GM23338 (cell line): ENCODE data around the gene CNTNAP4. TPM values are rescaled to one million over a fixed set of nuclear protein-coding genes. Genes with fewer than 3 reads are reported as not detected.

Experiments
- ATAC-seq: fragments of 200-7000 bp; cut with Tn5 transposase; 3 replicates; pipeline ENCODE4 v1.9.1; 2020
- DNase-seq: peaks from one replicate; pipeline ENCODE4 v3.0.0-alpha.2; 2015; ENCODE audit warnings: low spot score
- H2AFZ ChIP-seq: fragments of 200-600 bp; sonication (generic); 2 replicates; pipeline ENCODE4 v1.8.0; 2016; ENCODE audit warnings: antibody characterized with exemption, mild to moderate bottlenecking, moderate library complexity
- H3F3A ChIP-seq: fragments of 200-600 bp; sonication (generic); replicated peaks from 2 replicates; pipeline ENCODE4 v1.8.0; 2017; ENCODE audit warnings: antibody characterized with exemption, mixed run types, low read depth
- H3K27ac ChIP-seq: fragments of 200-600 bp; sonication (generic); 2 replicates; pipeline ENCODE4 v1.6.1; 2016; ENCODE audit warnings: low read depth
- H3K27me3 ChIP-seq: fragments of 200-600 bp; sonication (generic); 2 replicates; pipeline ENCODE4 v1.8.0; 2016; ENCODE audit warnings: mild to moderate bottlenecking, mixed run types, moderate library complexity; ENCODE audit not compliant: insufficient read depth
- H3K36me3 ChIP-seq: fragments of 200-600 bp; sonication (generic); 2 replicates; pipeline ENCODE4 v1.8.0; 2016; ENCODE audit warnings: mild to moderate bottlenecking; ENCODE audit not compliant: insufficient read depth
- H3K4me1 ChIP-seq: fragments of 200-600 bp; sonication (generic); 2 replicates; pipeline ENCODE4 v1.8.0; 2016; ENCODE audit warnings: mild to moderate bottlenecking, moderate library complexity; ENCODE audit not compliant: insufficient read depth
- H3K4me2 ChIP-seq: fragments of 200-600 bp; sonication (generic); 2 replicates; pipeline ENCODE4 v1.7.1; 2017; ENCODE audit warnings: mixed run types
- H3K4me3 ChIP-seq: fragments of 200-600 bp; sonication (generic); 2 replicates; pipeline ENCODE4 v1.6.1; 2016; ENCODE audit warnings: mixed run types
- H3K79me2 ChIP-seq: fragments of 200-600 bp; sonication (generic); replicated peaks from 2 replicates; pipeline ENCODE4 v1.8.0; 2017; ENCODE audit warnings: mild to moderate bottlenecking; ENCODE audit not compliant: insufficient read depth
- H3K9me2 ChIP-seq: fragments of 200-600 bp; sonication (generic); 2 replicates; pipeline ENCODE4 v1.8.0; 2017; ENCODE audit not compliant: insufficient read depth
- H4K20me1 ChIP-seq: fragments of 200-600 bp; sonication (generic); replicated peaks from 2 replicates; pipeline ENCODE4 v1.8.0; 2017; ENCODE audit warnings: mild to moderate bottlenecking; ENCODE audit not compliant: insufficient read depth
- H3K27ac Mint-ChIP-seq: 2 replicates; pipeline ENCODE4 v1.8.0; 2020; ENCODE audit warnings: inconsistent platforms, mild to moderate bottlenecking, moderate library complexity, mixed read lengths
- H3K27me3 Mint-ChIP-seq: 3 replicates; pipeline ENCODE4 v1.8.0; 2022; ENCODE audit warnings: low read depth, mild to moderate bottlenecking, moderate library complexity, mixed read lengths, inconsistent platforms; ENCODE audit not compliant: insufficient read depth, poor library complexity
- H3K36me3 Mint-ChIP-seq: 3 replicates; pipeline ENCODE4 v1.8.0; 2021; ENCODE audit warnings: low read depth, mild to moderate bottlenecking, inconsistent platforms, moderate library complexity, mixed read lengths
- H3K4me1 Mint-ChIP-seq: 3 replicates; pipeline ENCODE4 v1.8.0; 2020; ENCODE audit warnings: mild to moderate bottlenecking, inconsistent platforms, mixed read lengths
- H3K4me3 Mint-ChIP-seq: 3 replicates; pipeline ENCODE4 v1.8.0; 2021; ENCODE audit warnings: moderate library complexity, mild to moderate bottlenecking, inconsistent platforms, mixed read lengths
- H3K9me3 Mint-ChIP-seq: 3 replicates; pipeline ENCODE4 v1.8.0; 2020; ENCODE audit warnings: moderate library complexity, mild to moderate bottlenecking, inconsistent platforms, mixed read lengths
- CREB1 ChIP-seq: fragments of 250-450 bp; sonication (Bioruptor Pico); IDR thresholded peaks from 2 replicates; pipeline ENCODE4 v1.5.0; 2020; ENCODE audit warnings: low read depth, mild to moderate bottlenecking, moderate library complexity
- CTCF ChIP-seq, 2 experiments: fragments of 200-600 bp in 1 of 2; sonication (generic) in 1 of 2; conservative IDR thresholded peaks; 2 replicates each; pipeline versions ENCODE4 v1.5.1 to v1.6.1; 2016 to 2017; ENCODE audit warnings: antibody characterized with exemption in 2 of 2, low read depth in 2 of 2, mild to moderate bottlenecking in 2 of 2, moderate library complexity in 1 of 2
- ETS1 ChIP-seq: IDR thresholded peaks from 2 replicates; pipeline ENCODE4 v1.6.1; 2016; ENCODE audit warnings: antibody characterized with exemption
- EZH2 ChIP-seq: fragments of 200-600 bp; sonication (generic); IDR thresholded peaks from one replicate; pipeline ENCODE4 v1.8.0; 2017; ENCODE audit warnings: antibody characterized with exemption, mild to moderate bottlenecking, low read depth; ENCODE audit not compliant: unreplicated experiment
- EZH2phosphoT487 ChIP-seq: fragments of 200-600 bp; sonication (generic); IDR thresholded peaks from one replicate; pipeline ENCODE4 v1.8.1; 2018; ENCODE audit warnings: antibody characterized with exemption; ENCODE audit not compliant: unreplicated experiment
- JUNB ChIP-seq: IDR thresholded peaks from one replicate; pipeline ENCODE4 v1.6.1; 2016; ENCODE audit warnings: antibody characterized with exemption; ENCODE audit not compliant: unreplicated experiment
- NANOG ChIP-seq: IDR thresholded peaks from 2 replicates; pipeline ENCODE4 v1.6.1; 2016; ENCODE audit warnings: antibody characterized with exemption, borderline replicate concordance
- POLR2AphosphoS5 ChIP-seq: IDR thresholded peaks from 2 replicates; pipeline ENCODE4 v1.6.1; 2016; ENCODE audit warnings: antibody characterized with exemption, low read depth
- REST ChIP-seq: IDR thresholded peaks from one replicate; pipeline ENCODE4 v1.6.1; 2018; ENCODE audit warnings: antibody characterized with exemption; ENCODE audit not compliant: unreplicated experiment
- STAT1 ChIP-seq: IDR thresholded peaks from one replicate; pipeline ENCODE4 v1.6.1; 2016; ENCODE audit warnings: antibody characterized with exemption; ENCODE audit not compliant: unreplicated experiment
- ZNF114 ChIP-seq: fragments of 250-450 bp; sonication (Bioruptor Pico); IDR thresholded peaks from 2 replicates; pipeline ENCODE4 v1.5.0; 2020; ENCODE audit warnings: mild to moderate bottlenecking, moderate library complexity
- ZNF331 ChIP-seq: fragments of 250-450 bp; sonication (Bioruptor Pico); IDR thresholded peaks from 2 replicates; pipeline ENCODE4 v1.5.0; 2020; ENCODE audit warnings: low read depth, mild to moderate bottlenecking, moderate library complexity
- ZNF462 ChIP-seq: fragments of 250-450 bp; sonication (Bioruptor Pico); IDR thresholded peaks from 2 replicates; pipeline ENCODE4 v1.5.0; 2020; ENCODE audit warnings: mild to moderate bottlenecking, moderate library complexity
- polyA plus RNA-seq: library from polyadenylated mRNA; unstranded; fragments of >200 nt; fragmentation: Nextera tagmentation; extraction: Ambion mirVana; gene quantifications from 2 replicates; pipeline ENCODE4 v1.2.1, GENCODE V29; 2016
- total RNA-seq: library from RNA; depleted of rRNA; stranded (reverse); fragments of >200 nt; shearing (Covaris generic); gene quantifications from 2 replicates; pipeline ENCODE4 v1.2.3, GENCODE V29; 2014

Gene CNTNAP4
- total and polyA plus RNA-seq, 2 experiments from 2014 or later = not detected

- Histone ChIP-seq H3K4me3 (no peak overlapping the region), H3K4me1 (no peaks in the 10 kb centered on the region), H3K4me2 (no peak overlapping the region), H4K20me1 (no peaks in the 10 kb centered on the region), H3K27me3 (no peaks in the 10 kb centered on the region), H3K79me2 (no peaks in the 10 kb centered on the region), H2AFZ (no peak overlapping the region), H3K27ac (no peak overlapping the region), H3K36me3 (no peaks in the 10 kb centered on the region), H3F3A (no peaks in the 10 kb centered on the region), H3K9me2 (no peaks in the 10 kb centered on the region)
- Mint-ChIP-seq H3K4me3 (no peak overlapping the region), H3K27me3 (no peaks in the 10 kb centered on the region), H3K36me3 (peaks cover 2% of the 10 kb centered on the region; the same call in 2 of the 3 replicates), H3K9me3 (peaks cover 70% of the 10 kb centered on the region), H3K27ac (no peak overlapping the region), H3K4me1 (no peaks in the 10 kb centered on the region)
- DNase-seq (no peak), ATAC-seq (no peak)
- TF ChIP-seq REST (no peak), JUNB (no peak), STAT1 (no peak), POLR2AphosphoS5 (no peak), EZH2phosphoT487 (no peak), ETS1 (no peak), NANOG (no peak), CREB1 (CRISPR knock-in tag) (no peak), CTCF (conservative IDR thresholded peaks at IDR 0.05; ENCODE audit: low read depth in 2 of 2) (no peak), ZNF331 (CRISPR knock-in tag) (no peak), EZH2 (no peak), ZNF462 (no peak), ZNF114 (no peak)
These were observed 44.5 kb upstream of the CNTNAP4 start for GRCh38 chr16:76232704-76233103.
